ENCODE measurements around the gene SNHG17.
A peak's percentile ranks its signal among the peaks of the same experiment; 100 is the strongest.
"Not testable (repeated sequence)": the region's sequence is repeated elsewhere in the genome, so short reads cannot be mapped to it uniquely, and the experiment has no call there.

Gene SNHG17

GRCh38 chr20:38435555-38435939 lies 419 bp upstream of the SNHG17 start:
- DNase-seq (ENCODE audit: low read depth) = peak; percentile 96
- TF ChIP-seq, protein P1, sequence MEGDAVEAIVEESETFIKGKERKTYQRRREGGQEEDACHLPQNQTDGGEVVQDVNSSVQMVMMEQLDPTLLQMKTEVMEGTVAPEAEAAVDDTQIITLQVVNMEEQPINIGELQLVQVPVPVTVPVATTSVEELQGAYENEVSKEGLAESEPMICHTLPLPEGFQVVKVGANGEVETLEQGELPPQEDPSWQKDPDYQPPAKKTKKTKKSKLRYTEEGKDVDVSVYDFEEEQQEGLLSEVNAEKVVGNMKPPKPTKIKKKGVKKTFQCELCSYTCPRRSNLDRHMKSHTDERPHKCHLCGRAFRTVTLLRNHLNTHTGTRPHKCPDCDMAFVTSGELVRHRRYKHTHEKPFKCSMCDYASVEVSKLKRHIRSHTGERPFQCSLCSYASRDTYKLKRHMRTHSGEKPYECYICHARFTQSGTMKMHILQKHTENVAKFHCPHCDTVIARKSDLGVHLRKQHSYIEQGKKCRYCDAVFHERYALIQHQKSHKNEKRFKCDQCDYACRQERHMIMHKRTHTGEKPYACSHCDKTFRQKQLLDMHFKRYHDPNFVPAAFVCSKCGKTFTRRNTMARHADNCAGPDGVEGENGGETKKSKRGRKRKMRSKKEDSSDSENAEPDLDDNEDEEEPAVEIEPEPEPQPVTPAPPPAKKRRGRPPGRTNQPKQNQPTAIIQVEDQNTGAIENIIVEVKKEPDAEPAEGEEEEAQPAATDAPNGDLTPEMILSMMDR (conservative IDR thresholded peaks at IDR 0.05; ENCODE audit: low read depth, low read length) = no peak
- H3K4me3 ChIP-seq (ENCODE audit: low read depth, low read length) = peak overlapping the region; percentile 93

- peak; percentile 46 for DNase-seq (ENCODE audit: low read depth)
- TF ChIP-seq, protein P1 (conservative IDR thresholded peaks at IDR 0.05; ENCODE audit: low read depth, low read length) = no peak
- peak overlapping the region; percentile 93 for H3K4me3 ChIP-seq (ENCODE audit: low read depth, low read length)
Observed at GRCh38 chr20:38434301-38434741, 807 bp downstream of the SNHG17 start.

GRCh38 chr20:38433304-38433972 lies 1.7 kb downstream of the SNHG17 start:
- H3K4me3 ChIP-seq (ENCODE audit: low read depth, low read length) = peak overlapping the region; percentile 93
- TF ChIP-seq, protein P1 (conservative IDR thresholded peaks at IDR 0.05; ENCODE audit: low read depth, low read length) = no peak
- no peak for DNase-seq (ENCODE audit: low read depth)

- H3K4me3 ChIP-seq (ENCODE audit: low read depth, low read length); DNase-seq (ENCODE audit: low read depth): not testable (repeated sequence)
Observed at GRCh38 chr20:38432870-38433269, 2.3 kb downstream of the SNHG17 start.

- TF ChIP-seq, protein P1 (conservative IDR thresholded peaks at IDR 0.05; ENCODE audit: low read depth, low read length) = no peak
- H3K4me3 ChIP-seq (ENCODE audit: low read depth, low read length) = no peak overlapping the region
- no peak for DNase-seq (ENCODE audit: low read depth)
Observed at GRCh38 chr20:38432292-38432691, 2.8 kb downstream of the SNHG17 start.

DNA sequence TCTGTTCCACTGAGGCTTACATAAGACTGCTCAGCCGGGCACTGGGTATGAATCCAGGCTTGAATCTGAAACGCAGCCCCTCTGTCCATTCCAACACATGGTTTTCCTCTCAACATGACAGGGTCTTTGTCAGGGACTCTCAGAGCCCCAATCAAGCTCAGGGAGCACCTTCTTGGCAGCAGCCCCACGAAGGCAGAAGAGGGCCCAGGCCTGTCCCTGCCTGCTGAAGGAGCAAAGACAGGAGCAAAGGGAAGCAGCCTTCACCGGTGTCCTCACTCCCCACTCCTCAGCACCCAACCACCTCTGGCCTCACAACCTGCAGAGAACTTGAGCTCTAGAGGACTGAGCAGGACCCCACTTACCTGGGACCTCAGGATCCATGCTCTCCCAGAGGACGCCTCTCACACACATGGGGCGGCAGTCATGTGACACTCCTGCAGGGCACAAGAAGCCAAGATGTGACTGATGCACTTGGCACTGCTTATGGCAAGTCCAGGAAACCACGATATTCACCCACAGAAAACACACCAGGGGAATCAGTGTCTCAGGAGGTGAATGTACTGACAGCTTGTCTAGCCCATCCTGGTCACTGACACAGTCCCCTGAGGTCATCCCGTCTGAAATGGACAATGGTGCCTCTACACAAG lies 4.3 kb downstream of the SNHG17 start:
- H3K4me3 ChIP-seq (ENCODE audit: low read depth, low read length) = no peak overlapping the region
- TF ChIP-seq, protein P1 (conservative IDR thresholded peaks at IDR 0.05; ENCODE audit: low read depth, low read length) = no peak
- no peak for DNase-seq (ENCODE audit: low read depth)

- no peak for DNase-seq (ENCODE audit: low read depth)
- TF ChIP-seq, protein P1 (conservative IDR thresholded peaks at IDR 0.05; ENCODE audit: low read depth, low read length) = no peak
- H3K4me3 ChIP-seq (ENCODE audit: low read depth, low read length) = no peak overlapping the region
Observed at GRCh38 chr20:38429301-38429700, 5.8 kb downstream of the SNHG17 start.

Data from choroid plexus epithelial cell (primary cell).